Cerebellar nuclear complex (tissue), 1 donor: ENCODE data around the gene ZDHHC13.

ENCODE experiments used
- DNase-seq, 2 experiments: peaks; one replicate each; lab custom pipeline; 2025; lab: John Stamatoyannopoulos, UW

ZDHHC13 gene

DNA sequence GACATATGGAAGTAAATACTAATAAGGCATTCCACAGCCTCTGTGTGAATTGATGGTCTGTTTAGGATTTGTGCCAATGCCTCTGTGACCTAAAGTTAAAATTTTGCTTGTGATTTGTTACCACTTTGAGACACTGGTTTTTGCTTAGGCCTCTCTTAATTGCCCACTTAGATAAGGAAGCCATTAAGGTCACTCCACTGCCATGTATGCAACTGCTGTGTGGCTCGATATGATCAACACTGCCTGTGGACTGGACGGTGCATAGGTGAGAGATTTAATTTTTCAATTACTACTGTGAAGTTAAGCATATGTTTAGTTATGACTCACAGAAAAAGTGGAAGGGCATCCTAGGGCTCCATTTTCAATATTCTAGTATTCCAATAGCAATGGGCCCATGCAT, 47.9 kb downstream of the ZDHHC13 start:
- DNase-seq: no peak

DNA sequence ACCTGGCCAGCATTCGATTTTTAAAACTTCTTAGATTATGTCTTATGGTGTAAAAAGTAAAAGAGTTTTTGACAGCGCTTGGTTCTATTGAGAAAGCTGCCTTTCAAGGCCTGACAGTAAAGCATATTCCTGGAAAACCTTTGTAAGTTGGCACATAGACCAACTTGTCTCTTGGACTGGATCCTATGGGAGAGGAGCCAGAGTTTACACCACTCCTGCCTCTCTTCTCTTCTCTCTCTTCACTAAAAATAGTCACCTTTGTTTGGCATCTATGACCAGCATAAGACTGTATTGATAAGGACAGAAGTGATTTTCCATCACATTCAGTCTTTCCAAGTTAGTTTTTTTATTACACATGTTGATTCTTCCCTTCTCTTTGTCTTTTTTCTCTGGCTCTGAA, 51.1 kb downstream of the ZDHHC13 start:
- DNase-seq: no peak

DNA sequence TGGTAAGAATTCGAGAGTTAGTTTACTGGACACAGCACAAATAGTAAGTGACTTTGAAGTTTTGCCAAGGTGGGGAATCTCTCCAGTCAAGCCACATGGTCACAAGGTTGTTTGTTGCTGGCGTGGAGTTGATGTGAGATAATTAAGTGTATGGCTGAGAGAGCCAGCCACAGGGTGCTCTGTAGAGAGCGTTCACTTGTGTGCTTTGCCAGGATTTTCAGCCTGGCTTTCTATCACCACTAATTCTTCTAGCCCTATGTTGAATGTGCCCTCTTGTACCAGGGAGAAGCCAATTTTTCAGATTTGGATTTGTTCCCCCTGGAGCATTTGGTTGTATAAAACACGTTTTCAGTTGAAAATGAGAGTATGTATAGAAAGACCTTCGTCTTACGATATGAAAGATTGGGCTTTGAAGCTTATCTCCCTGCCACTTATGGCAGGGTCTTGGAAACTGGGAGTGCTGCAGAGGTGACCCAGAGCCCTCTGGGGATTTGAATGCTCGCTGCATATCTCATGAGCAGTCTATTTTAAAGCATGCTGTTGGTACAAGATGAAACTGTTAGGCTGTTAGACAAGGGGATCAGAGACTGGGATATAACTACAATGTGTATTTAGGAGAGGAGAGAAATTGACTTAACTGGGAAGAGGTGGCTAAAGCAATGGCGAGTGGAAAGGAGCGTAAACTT, 56.2 kb downstream of the ZDHHC13 start:
- DNase-seq: no peak

DNA sequence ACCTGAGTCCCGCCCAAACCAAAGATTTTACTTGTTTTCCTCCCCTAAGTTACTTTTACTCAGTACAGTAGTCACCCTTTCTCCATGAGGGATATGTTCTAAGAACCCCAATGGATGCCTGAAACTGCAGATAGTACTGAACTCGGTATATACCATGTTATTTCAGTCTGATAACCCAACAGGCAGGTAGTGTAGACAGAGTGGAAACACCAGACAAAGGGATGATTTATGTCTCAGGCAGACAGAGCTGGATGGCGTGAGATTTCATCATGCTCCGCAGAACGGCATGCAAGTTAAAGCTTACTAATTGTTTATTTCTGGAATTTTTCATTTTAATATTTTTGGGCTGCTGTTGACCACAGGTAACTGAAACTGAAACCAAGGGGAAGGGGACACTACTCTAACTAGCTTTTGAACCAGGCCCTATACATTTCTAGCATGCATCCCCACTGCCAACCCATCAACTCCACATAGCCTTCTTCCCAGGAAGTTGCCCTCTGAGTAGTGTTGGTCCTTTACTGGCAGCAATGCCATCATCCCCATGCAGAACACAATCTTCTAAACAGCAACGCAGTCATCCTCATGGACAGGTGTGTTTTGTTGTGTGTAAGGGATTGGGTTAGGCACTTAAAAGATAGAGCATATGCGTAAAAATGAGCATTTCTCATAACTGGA, 57.1 kb downstream of the ZDHHC13 start:
- DNase-seq: no peak

DNA sequence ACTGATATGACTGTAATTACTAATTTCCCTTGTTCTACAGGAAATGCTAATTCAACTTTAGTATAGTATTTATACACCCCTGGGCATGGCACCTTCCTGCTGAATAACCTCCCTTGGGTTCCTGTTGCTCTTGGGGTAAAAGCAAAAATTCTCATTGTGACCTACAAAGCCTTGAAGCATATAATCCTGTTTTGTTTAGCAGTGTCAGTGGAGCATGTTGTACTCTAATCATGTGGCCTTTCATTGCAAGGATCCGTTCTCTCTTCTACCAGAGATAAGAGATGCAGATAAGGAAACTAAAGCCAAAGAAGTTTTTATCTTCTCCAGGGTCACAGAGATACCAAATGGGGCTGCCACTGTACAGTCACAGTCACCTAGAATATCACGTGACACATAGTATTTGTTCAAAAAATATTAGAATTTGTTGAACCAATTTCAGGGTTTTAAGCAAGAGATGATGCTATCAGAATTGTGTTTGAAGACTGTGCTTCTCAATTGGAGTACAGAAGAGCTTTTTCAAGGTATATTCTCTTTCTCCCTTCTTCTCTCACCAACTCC, 59.7 kb downstream of the ZDHHC13 start:
- DNase-seq: no peak

DNA sequence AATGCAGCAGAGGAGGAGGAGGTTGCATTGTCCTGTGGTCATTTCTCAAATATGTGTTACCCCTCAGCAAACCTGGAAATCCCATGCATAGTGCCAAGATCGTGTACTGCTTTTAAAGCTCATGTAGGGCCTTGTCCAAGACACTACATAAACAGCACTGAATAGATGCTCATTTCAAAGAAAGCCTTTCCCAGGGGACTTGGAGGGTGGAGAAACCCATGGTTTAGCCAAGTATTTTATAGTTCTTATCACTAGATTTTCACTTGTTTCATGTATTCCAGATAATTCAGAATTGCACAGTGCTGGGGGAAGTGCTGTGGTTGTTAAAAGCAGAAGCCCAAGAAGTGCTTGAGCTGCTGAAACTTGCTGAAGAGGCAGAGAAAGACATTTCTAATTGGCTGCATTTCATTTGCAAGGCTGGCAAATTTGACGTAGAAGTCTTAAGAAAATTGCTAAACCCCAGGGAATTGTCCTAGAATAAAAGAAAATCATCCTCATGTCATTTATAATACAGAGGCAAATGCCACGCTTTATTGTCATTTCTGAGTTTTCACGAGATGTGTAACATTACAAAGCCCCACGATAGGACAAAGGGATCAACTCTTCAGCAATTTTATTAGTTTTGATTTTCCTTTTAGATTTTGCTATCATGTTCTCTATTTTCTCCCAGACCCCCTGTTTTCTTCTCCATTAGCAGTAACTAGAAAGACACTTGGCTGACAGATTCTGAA, 64.7 kb downstream of the ZDHHC13 start:
- no peak for DNase-seq

DNA sequence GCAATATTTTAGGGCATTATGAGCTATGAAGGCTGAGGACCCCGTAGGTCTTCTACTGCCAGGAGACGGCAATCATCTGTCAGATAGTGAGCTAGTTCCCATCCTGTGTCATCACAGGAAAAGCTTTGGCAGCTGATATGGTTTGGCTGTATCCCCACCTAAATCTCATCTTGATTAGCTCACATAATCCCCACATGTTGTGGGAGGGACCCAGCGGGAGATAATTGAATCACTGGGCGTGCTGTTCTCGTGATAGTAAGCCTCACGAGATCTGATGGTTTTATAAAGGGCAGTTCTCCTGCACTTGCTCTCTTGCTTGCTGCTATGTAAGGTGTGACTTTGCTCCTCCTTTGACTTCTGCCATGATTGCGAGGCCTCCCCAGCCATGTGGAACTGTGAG, 66.7 kb downstream of the ZDHHC13 start:
- DNase-seq: no peak

DNA sequence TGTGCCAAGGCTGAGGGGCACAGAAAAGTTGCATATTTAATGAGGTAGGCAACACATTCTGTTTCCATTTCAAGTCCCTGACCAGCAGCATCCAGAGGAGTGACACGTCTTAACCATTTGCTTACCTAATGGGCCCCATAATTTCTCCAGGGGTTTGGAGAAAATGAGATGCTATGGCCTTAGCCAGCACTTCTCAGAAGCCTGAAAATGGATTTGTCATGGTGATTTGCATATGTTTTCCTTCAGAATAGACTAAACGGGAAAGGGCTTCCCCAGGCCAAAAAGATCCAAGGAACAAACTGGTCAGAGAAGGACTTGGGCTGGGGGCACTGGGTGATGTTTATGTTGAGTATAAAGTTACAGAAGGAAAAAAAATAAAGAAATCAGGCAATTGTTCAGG, 68.1 kb downstream of the ZDHHC13 start:
- no peak for DNase-seq

DNA sequence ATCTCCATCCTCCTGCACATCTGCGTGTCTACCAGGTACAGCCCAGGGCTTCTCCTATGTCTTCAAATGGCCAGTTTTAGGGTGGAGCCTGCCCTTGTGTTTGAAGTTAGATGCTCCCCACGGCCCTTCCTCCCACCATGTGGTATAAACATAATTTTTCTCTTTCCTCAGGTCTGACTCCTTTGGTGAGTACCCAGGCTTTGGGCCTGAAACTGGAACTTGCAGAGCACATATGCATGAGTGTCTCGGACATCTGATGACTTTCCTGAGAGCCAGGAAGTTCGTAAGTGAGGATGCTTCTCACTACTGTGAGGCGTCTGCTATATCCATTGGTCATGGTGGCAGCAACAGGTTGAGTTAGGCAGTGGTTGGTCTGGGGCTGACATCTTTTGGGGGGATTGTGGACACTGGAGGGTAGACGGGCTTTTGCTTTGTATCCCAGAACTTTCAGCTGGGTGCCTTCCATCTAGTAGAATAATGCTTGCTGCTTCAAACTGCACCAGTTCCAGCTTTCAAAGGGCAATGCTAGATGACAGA, 68.6 kb downstream of the ZDHHC13 start:
- DNase-seq: no peak

DNA sequence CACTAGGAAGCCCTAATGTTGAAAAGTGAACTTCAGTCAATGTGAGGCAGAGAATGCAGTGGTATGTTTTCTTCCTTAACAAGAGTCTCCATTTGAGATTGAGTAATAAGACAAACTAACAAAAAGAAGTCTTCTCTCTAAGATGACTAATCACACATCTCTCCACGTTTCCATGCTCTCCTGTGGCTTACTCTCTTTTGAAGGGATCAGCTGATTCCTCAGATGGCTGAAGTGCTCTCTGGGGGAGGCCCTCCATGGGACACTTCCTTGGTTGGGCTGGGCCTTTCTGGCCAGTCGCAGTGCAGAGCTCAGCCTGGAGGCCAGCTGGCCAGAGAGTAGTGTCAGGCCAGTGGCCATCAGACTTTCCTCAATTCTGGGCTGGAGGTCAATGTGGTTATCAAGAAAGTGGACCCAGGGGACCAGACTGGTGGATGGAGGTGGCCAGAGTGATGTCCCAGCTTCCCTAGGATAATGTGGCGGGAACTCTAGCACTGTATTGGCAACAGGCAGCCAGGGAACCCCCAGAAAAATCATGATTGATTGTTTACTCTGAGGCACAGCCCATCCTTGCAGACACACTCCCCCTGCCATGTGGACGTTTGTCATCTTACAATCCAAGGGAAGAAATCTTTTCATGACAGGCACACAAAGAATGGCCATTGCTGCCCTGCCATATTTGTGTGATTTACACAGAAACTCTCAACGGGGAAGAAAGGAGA, 70.3 kb downstream of the ZDHHC13 start:
- DNase-seq: no peak

DNA sequence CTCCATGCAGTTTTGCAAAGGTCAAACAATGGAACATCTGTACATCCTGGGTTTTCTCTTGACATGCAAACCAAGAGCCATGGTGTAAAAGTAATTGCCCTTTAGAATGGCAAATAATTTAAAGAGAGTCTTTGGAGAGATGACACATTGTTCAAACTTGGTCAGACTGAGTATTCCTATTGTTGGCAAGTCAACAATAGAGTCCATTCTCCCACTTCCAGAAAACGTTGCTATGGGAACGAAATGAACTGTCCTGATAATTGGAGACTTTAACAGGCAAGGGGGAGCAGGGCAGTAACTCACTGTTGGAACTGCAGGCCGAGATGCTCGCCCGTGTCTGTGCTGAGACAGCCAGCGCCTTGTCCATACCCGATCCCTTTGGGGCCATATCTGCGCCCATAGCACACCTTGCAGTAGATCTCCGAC, 70.9 kb downstream of the ZDHHC13 start:
- DNase-seq: no peak

DNA sequence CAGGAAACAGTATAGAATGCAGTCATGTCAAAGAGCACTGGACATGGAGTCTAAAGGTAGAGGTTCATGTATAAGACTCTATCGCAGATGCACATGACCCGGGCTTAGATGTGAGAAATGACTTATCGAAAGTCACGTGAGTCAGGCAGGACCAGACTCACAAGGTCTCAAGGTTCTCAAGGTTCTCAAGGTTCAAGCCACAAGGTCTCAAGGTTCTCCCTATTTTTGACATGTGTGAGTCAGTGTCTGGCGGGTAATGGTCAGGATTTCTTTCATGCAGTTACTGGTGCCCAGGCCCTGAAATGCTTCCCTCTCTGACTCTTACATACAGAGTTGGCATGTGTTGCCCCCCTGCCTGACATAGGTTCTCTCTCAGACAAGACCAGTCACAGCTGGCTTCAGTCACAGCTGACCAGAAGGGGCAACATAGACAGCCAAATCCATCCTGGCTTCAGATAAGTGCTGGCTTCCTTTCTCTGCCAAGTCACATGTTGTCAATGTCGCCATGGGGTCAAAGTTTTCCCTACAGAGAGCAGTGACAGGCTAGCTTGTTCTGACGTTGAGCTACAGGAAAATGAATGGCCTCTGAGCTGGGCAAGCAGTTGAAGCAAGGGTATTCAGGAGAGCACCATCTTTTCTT, 74.7 kb downstream of the ZDHHC13 start:
- no peak for DNase-seq

DNA sequence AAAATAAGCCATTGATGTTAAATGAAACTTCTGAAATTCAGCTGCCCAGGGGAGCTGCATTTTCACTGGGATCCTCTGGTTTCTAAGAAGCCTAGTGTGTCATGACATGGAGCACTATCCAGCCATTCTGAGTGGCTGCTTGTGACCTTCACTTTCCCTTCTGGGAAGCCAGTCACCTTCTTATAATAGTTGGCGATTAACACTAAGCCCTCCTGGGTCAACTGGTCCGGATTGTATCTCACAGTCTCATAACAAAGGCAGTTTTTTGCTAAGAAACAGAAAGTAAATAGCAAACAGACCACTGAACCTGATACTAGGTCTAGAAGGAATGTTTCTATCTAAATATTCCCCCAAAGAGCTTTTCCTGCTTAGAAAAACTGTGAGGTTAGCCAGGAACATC, 76.9 kb downstream of the ZDHHC13 start:
- DNase-seq: no peak

DNA sequence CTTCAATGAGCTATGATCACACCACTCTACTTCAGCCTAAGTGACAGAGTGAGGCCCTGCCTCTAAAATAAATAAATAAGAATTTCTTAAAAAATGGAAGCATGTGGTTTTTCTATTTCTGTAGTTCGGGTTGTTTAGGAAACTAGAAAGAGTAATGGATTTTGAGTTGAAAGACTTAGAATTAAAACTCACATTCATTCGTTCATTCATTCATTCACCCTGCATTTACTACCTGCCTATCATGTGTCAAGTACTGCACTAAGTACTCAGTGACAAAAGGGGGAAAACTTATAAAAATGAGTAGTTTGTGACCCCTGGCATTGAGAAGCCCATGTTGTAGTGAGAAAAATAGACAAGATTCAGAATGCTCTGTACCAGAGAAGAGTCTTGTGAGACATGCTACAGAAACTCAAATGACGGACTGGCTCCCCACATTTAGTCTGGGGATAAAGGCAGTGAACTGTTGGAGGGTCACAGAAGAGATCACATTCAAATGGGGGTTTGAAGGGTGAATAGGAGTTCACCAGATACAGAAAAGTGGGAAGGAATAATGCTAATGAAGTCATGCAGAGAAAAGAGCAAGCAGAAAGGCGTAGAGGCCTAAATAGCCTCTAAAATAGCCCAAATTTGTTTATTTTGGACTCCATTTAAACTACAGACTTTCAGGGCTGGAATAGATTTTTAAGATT, 77.8 kb downstream of the ZDHHC13 start:
- no peak for DNase-seq

DNA sequence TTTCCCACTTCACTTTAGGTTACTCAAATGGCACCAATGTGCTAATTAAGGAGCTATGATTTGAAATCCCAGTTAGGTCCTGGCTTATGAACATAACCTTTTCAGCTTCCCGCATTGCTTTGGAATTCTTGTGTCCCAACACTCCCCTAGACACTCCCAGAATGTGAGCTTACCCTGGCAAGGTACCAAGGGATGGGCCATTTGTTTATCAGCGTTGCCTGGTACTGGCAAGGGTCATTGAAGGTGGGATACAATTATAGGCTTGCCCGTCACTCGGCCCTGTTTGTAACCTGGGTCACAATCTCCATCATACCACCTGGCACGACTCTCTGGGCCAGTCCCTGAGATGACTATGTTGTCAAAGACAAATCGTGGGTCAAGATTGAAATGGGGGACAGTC, 79.5 kb downstream of the ZDHHC13 start:
- DNase-seq: no peak

DNA sequence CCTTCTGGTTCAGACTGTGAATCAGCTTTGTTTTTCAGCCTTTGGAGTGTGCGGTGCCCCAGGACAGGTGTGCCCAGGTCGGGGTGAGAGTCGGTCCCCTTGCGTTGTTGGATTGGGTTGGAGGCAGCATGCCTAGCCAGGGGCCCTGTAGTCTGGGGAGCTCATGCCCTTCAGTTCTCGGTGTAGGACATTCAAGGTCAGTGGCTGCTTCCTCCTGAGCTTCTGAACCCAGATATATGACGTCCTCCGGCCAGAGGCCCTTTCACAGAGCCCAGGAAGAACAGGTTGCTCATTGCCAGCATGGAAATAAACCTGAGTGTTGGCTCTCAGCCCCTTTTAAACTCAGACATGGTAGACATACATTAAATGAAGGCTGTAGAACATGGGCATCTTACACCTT, 82.1 kb downstream of the ZDHHC13 start:
- DNase-seq: no peak

DNA sequence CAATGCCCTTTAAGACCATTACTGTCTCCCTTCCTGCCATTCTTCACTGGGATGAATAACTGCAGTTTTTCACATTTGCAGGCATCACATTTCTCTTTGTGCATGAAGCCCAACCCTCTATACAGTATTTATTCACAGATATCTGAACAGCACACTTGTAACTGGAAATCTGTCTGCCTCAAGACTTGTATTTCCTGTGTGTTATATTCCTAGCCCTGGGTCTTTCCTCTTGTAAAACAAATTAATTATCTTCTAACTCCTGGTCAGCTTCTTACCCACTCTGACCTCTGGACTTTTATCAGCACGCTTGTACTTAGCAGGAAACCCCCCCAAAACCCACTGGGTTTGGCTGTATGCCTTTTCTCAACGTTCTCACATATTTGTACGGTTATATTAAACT, 82.8 kb downstream of the ZDHHC13 start:
- no peak for DNase-seq

DNA sequence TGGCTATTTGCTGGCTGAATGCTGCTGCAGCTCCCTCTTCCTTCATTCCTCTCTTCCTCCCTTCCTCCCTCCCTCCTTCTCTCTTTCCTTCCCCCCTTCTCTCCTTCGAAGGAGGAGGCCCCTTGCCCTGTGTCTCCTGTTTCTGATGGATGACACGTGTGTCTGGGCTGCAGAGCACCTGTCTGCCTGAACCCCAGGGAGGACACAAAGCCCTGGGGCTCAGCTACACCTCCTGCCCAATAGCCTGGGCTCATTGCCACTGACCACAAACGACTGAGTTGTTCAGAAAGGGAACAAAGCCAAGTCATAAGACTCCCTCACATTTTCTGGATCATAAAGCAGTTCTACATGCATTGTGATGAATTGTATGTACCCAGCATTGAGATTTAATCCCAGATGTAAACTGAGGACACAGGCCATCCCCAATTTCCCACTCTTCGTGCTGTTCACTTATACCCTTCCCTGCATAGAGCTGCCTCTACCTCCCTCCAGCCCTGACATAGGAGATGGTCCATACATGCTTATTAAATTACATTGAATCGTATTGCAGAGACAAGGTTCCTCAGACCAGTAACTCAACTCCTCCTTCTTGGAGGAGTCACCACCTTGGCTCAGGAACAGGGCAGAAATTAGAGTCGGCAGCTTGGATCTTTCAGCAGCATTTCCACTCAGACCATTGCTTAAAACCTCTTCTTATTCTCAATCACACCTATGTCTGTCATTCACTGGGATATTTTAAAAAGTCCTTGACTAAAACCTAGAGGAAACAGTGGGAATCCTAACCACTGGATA, 83.6 kb downstream of the ZDHHC13 start:
- DNase-seq: no peak

DNA sequence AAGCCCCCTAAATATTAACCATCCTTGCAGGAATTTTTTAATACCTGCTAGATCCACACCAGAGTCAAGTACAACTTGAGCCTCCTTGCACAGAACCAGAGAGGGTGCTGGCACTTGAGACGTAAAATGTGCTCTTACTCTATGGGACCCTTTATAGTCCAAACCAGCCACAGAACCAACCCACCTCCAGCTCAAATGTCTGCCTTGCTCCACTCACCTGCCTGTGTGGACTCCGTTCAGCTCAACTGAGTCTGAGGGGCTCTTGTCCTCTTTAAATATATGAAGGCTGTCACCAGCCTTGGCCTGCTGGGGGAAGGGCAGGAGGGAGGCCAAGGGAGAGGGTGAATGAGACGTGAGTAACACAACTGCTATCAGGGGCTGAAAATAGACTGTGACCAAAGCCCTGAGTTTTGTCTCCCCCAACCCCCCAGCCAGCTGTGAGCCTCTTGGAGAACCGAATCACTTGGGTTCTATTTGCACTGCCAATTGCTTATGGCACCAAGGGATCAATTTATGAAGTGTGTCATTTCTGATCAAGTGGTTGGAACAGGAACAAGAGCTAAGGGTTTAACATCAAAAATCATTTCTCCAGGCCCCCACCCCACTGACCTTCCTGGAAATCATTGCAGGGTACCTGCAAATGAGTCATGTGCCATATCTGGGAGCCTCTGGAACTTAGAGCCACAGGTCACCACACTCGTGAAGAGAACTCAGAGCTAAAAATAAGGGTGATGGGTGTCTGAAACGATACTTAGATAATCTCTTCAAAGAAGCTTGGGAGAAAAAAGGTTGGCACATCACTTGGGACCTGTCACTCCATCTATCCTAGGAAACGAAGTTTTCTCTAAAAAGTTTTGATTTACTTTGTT, 85.0 kb downstream of the ZDHHC13 start, which contains the start of gene CSRP3:
Gene CSRP3 (minus strand): TSS at position 247 of the 869 bp plus-strand sequence. CDS start 9,535 bp downstream, outside the sequence.
- no peak for DNase-seq
